ENCODE results near the gene TXNDC15. TPM values are rescaled to one million over a fixed set of nuclear protein-coding genes. Genes with fewer than 3 reads are reported as not detected.

TXNDC15 gene
- 33.7 and 34.0 TPM in 2 replicates for polyA plus RNA-seq (2013)

- H3K79me1 ChIP-seq (ENCODE audit: low read length): peaks cover 8% of the 10 kb centered on the region
- H2AK5ac ChIP-seq (ENCODE audit: low read length): no peak within 1 kb of the TSS
- DNase-seq: peak; percentile 86 to 88
- H3K4ac ChIP-seq (ENCODE audit: low read depth, low read length): peak within 1 kb of the TSS; percentile 65
- H3K9ac ChIP-seq (ENCODE audit: low read length): peak within 1 kb of the TSS; percentile 84
- no peaks in the 10 kb centered on the region for H3K36me3 ChIP-seq (ENCODE audit: control insufficient read depth in 1 of 2, insufficient read depth in 2 of 2, low read length in 2 of 2)
- H4K91ac ChIP-seq (ENCODE audit: low read depth, low read length): peak within 1 kb of the TSS; percentile 94
- peak within 1 kb of the TSS; percentile 78 for H2BK120ac ChIP-seq (ENCODE audit: insufficient read depth, low read length, poor library complexity)
- peak within 1 kb of the TSS; percentile 94 for H4K8ac ChIP-seq (ENCODE audit: low read depth, low read length)
- H3K27ac ChIP-seq (ENCODE audit: low read depth, low read length): peak within 1 kb of the TSS; percentile 55
- peak within 1 kb of the TSS; percentile 58 for H3K18ac ChIP-seq (ENCODE audit: low read length)
- no CpG with 5 or more reads among the region's 79 CpGs for WGBS (ENCODE audit: extremely low coverage, insufficient coverage, insufficient read length)
- H3K14ac ChIP-seq (ENCODE audit: low read length): peak within 1 kb of the TSS; percentile 82
- peak within 1 kb of the TSS; percentile 91 for H4K12ac ChIP-seq (ENCODE audit: low read depth, low read length)
- peak within 1 kb of the TSS; percentile 57 for H3K4me2 ChIP-seq (ENCODE audit: low read length)
- no peaks in the 10 kb centered on the region for H3K27me3 ChIP-seq (ENCODE audit: insufficient read depth, low read length)
- H3K79me2 ChIP-seq (ENCODE audit: control insufficient read depth, insufficient read depth, low read length, poor library complexity): peaks cover 5% of the 10 kb centered on the region
- H2BK5ac ChIP-seq (ENCODE audit: low read depth, low read length, poor library complexity): peak within 1 kb of the TSS; percentile 60
- H3K9me3 ChIP-seq (ENCODE audit: insufficient read depth, low read depth, low read length): no peaks in the 10 kb centered on the region
- peak within 1 kb of the TSS; percentile 91 for H2AFZ ChIP-seq (ENCODE audit: insufficient read depth, low read length, poor library complexity)
- no peak within 1 kb of the TSS for H3K23ac ChIP-seq (ENCODE audit: low read length)
- peak within 1 kb of the TSS; percentile 5 for H2BK12ac ChIP-seq (ENCODE audit: low read length)
- H3K4me1 ChIP-seq (ENCODE audit: control insufficient read depth in 1 of 2, insufficient read depth in 2 of 2, low read length in 2 of 2): peaks cover 5 to 8% of the 10 kb centered on the region in 2 experiments
- peak within 1 kb of the TSS; percentile 83 for H3K4me3 ChIP-seq (ENCODE audit: low read depth, low read length)
Observed at GRCh38 chr5:134873987-134874830, at the start of gene TXNDC15. Gene TXNDC15, plus strand, starts transcription at chr5:134874371. Its CDS starts 57 bp downstream, at chr5:134874428.

GRCh38 chr5:134824681-134825080 is 49.5 kb upstream of the TXNDC15 start:
- no peak overlapping the region for H3K4me3 ChIP-seq (ENCODE audit: low read depth, low read length)
- peaks cover 22 to 27% of the 10 kb centered on the region in 2 experiments for H3K36me3 ChIP-seq (ENCODE audit: control insufficient read depth in 1 of 2, insufficient read depth in 2 of 2, low read length in 2 of 2)
- no peak for DNase-seq
- H3K79me2 ChIP-seq (ENCODE audit: control insufficient read depth, insufficient read depth, low read length, poor library complexity): no peaks in the 10 kb centered on the region
- H2AK5ac ChIP-seq (ENCODE audit: low read length): no peak overlapping the region
- H3K27me3 ChIP-seq (ENCODE audit: insufficient read depth, low read length): no peaks in the 10 kb centered on the region
- no peak overlapping the region for H2BK12ac ChIP-seq (ENCODE audit: low read length)
- H4K91ac ChIP-seq (ENCODE audit: low read depth, low read length): no peak overlapping the region
- no peaks in the 10 kb centered on the region for H3K4me1 ChIP-seq (ENCODE audit: control insufficient read depth in 1 of 2, insufficient read depth in 2 of 2, low read length in 2 of 2)
- H3K79me1 ChIP-seq (ENCODE audit: low read length): no peaks in the 10 kb centered on the region
- H3K18ac ChIP-seq (ENCODE audit: low read length): no peak overlapping the region
- no peak overlapping the region for H2BK5ac ChIP-seq (ENCODE audit: low read depth, low read length, poor library complexity)
- no CpG with 5 or more reads among the region's 1 CpG for WGBS (ENCODE audit: extremely low coverage, insufficient coverage, insufficient read length)
- H3K9ac ChIP-seq (ENCODE audit: low read length): no peak overlapping the region
- no peak overlapping the region for H3K27ac ChIP-seq (ENCODE audit: low read depth, low read length)
- no peaks in the 10 kb centered on the region for H3K9me3 ChIP-seq (ENCODE audit: insufficient read depth, low read depth, low read length)
- H4K8ac ChIP-seq (ENCODE audit: low read depth, low read length): no peak overlapping the region
- no peak overlapping the region for H4K12ac ChIP-seq (ENCODE audit: low read depth, low read length)
- H3K23ac ChIP-seq (ENCODE audit: low read length): no peak overlapping the region
- H3K4ac ChIP-seq (ENCODE audit: low read depth, low read length): no peak overlapping the region
- H3K14ac ChIP-seq (ENCODE audit: low read length): no peak overlapping the region
- H2AFZ ChIP-seq (ENCODE audit: insufficient read depth, low read length, poor library complexity): no peak overlapping the region
- H2BK120ac ChIP-seq (ENCODE audit: insufficient read depth, low read length, poor library complexity): no peak overlapping the region
- H3K4me2 ChIP-seq (ENCODE audit: low read length): no peak overlapping the region

- Histone ChIP-seq H2BK5ac (ENCODE audit: low read depth, low read length, poor library complexity) (no peak overlapping the region), H3K14ac (ENCODE audit: low read length) (no peak overlapping the region), H4K12ac (ENCODE audit: low read depth, low read length) (no peak overlapping the region), H4K8ac (ENCODE audit: low read depth, low read length) (no peak overlapping the region), H3K36me3 (ENCODE audit: control insufficient read depth in 1 of 2, insufficient read depth in 2 of 2, low read length in 2 of 2) (peaks cover 20 to 22% of the 10 kb centered on the region in 2 experiments), H3K4me3 (ENCODE audit: low read depth, low read length) (no peak overlapping the region), H2AK5ac (ENCODE audit: low read length) (no peak overlapping the region), H3K4ac (ENCODE audit: low read depth, low read length) (no peak overlapping the region), H4K91ac (ENCODE audit: low read depth, low read length) (no peak overlapping the region), H3K18ac (ENCODE audit: low read length) (no peak overlapping the region), H3K9me3 (ENCODE audit: insufficient read depth, low read depth, low read length) (no peaks in the 10 kb centered on the region), H2BK120ac (ENCODE audit: insufficient read depth, low read length, poor library complexity) (no peak overlapping the region), H3K9ac (ENCODE audit: low read length) (no peak overlapping the region), H3K4me2 (ENCODE audit: low read length) (no peak overlapping the region), H2BK12ac (ENCODE audit: low read length) (no peak overlapping the region), H3K27me3 (ENCODE audit: insufficient read depth, low read length) (no peaks in the 10 kb centered on the region), H3K23ac (ENCODE audit: low read length) (no peak overlapping the region), H3K79me1 (ENCODE audit: low read length) (no peaks in the 10 kb centered on the region), H3K79me2 (ENCODE audit: control insufficient read depth, insufficient read depth, low read length, poor library complexity) (no peaks in the 10 kb centered on the region), H3K4me1 (ENCODE audit: control insufficient read depth in 1 of 2, insufficient read depth in 2 of 2, low read length in 2 of 2) (no peaks in the 10 kb centered on the region), H3K27ac (ENCODE audit: low read depth, low read length) (no peak overlapping the region), H2AFZ (ENCODE audit: insufficient read depth, low read length, poor library complexity) (no peak overlapping the region)
- no CpG with 5 or more reads among the region's 7 CpGs for WGBS (ENCODE audit: extremely low coverage, insufficient coverage, insufficient read length)
- no peak for DNase-seq
Observed at GRCh38 chr5:134825212-134825611, 49.0 kb upstream of the TXNDC15 start.

GRCh38 chr5:134833340-134834032 is 40.7 kb upstream of the TXNDC15 start:
- 100% methylated on average over 1 of the region's 3 CpGs for WGBS (ENCODE audit: extremely low coverage, insufficient coverage, insufficient read length)
- Histone ChIP-seq H2AFZ (ENCODE audit: insufficient read depth, low read length, poor library complexity) (no peak overlapping the region), H3K27me3 (ENCODE audit: insufficient read depth, low read length) (no peaks in the 10 kb centered on the region)

More at GRCh38 chr5:134833340-134834032, 40.7 kb upstream of the TXNDC15 start:
- no peak overlapping the region for H2BK5ac ChIP-seq (ENCODE audit: low read depth, low read length, poor library complexity)
- no peak overlapping the region for H2BK12ac ChIP-seq (ENCODE audit: low read length)
- H3K4me1 ChIP-seq (ENCODE audit: control insufficient read depth in 1 of 2, insufficient read depth in 2 of 2, low read length in 2 of 2): no peaks in the 10 kb centered on the region
- no peak overlapping the region for H3K14ac ChIP-seq (ENCODE audit: low read length)
- H3K4ac ChIP-seq (ENCODE audit: low read depth, low read length): no peak overlapping the region
- H3K4me2 ChIP-seq (ENCODE audit: low read length): no peak overlapping the region
- H2AK5ac ChIP-seq (ENCODE audit: low read length): no peak overlapping the region
- no peak overlapping the region for H4K12ac ChIP-seq (ENCODE audit: low read depth, low read length)
- H3K36me3 ChIP-seq (ENCODE audit: control insufficient read depth in 1 of 2, insufficient read depth in 2 of 2, low read length in 2 of 2): peaks cover 13 to 22% of the 10 kb centered on the region in 2 experiments
- H2BK120ac ChIP-seq (ENCODE audit: insufficient read depth, low read length, poor library complexity): no peak overlapping the region
- H3K23ac ChIP-seq (ENCODE audit: low read length): no peak overlapping the region
- H3K18ac ChIP-seq (ENCODE audit: low read length): no peak overlapping the region
- no peaks in the 10 kb centered on the region for H3K9me3 ChIP-seq (ENCODE audit: insufficient read depth, low read depth, low read length)
- H3K4me3 ChIP-seq (ENCODE audit: low read depth, low read length): no peak overlapping the region
- H4K8ac ChIP-seq (ENCODE audit: low read depth, low read length): no peak overlapping the region
- H3K9ac ChIP-seq (ENCODE audit: low read length): no peak overlapping the region
- no peak for DNase-seq
- no peak overlapping the region for H3K27ac ChIP-seq (ENCODE audit: low read depth, low read length)
- no peaks in the 10 kb centered on the region for H3K79me1 ChIP-seq (ENCODE audit: low read length)
- H4K91ac ChIP-seq (ENCODE audit: low read depth, low read length): no peak overlapping the region
- H3K79me2 ChIP-seq (ENCODE audit: control insufficient read depth, insufficient read depth, low read length, poor library complexity): no peaks in the 10 kb centered on the region
